Measurements from ENCODE around the gene FAM227A.
A peak's percentile ranks its signal among the peaks of the same experiment; 100 is the strongest.
"Not testable (repeated sequence)": the region's sequence is repeated elsewhere in the genome, so short reads cannot be mapped to it uniquely, and the experiment has no call there.

FAM227A gene

GRCh38 chr22:38657045-38657909 is 1.1 kb upstream of the FAM227A start:
- DNase-seq: peak; percentile 26

DNA sequence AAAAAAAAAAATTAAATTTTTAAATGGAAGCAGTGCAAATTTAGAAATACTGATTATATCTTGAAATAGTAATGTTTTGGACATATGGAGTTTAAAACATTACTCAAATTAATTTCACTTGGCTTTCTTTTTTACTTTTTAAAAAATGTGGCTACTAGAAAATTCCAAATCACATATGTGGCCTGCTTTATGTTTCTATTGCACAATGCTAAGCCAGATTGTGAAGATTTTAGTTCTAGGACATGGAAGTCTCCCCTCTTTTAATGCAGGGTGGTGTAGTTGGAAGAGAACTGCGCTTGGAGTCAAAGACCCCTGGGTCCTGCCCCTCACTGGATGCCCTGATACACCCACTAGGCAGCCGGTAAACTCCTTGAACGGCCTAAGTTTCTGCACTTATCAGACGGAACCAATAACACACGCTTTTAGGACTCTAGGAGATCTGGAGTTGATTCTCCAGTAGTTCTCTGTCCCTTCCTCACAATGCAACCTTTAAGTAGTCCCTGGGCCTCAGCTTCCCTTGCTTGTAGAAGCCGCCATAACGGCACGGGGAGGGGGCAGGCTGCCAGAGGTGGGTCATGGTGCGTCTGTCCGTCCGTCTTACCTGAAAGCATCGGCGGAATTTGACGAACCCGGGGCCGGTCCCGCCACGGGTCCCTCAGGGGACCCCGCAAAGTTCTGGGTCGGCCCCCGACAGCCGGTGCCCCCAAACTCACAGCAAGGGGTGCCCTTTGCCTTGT is 505 bp downstream of the FAM227A start:
- no peak for DNase-seq

DNA sequence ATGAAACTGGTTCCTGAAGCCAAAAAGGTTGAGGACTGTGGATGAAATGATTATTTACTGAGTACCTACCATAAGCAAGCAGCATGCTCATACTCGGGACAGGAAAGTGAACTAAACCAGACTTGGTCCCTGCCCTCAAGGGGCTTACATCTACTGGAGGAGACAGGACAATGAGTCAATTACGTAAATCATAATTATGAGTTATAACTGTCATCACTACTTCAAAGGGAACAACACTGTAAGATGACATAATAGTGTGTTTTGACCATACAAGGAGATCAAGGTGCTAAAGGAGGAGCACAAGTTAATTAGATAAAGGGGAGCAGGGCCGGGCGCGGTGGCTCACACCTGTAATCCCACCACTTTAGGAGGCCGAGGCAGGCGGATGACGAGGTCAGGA is 2.5 kb downstream of the FAM227A start:
- no peak for DNase-seq

DNA sequence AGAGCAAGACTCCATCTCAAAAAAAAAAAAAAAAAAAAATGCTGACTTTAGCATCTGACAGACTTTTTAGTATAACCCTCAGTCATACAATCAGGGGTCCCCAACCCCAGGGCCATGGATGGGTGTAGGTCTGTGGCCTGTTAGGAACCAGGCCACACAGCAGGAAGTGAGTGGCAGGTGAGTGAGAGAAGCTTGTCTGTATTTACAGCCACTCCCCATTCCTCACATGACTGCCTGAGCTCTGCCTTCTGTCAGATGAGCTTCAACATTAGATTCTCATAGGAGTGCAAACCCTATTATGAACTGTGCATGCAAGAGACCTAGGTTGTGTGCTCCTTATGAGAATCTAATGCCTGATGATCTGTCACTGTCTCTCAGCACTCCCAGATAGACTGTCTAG is 3.3 kb downstream of the FAM227A start:
- DNase-seq: peak; percentile 4

DNA sequence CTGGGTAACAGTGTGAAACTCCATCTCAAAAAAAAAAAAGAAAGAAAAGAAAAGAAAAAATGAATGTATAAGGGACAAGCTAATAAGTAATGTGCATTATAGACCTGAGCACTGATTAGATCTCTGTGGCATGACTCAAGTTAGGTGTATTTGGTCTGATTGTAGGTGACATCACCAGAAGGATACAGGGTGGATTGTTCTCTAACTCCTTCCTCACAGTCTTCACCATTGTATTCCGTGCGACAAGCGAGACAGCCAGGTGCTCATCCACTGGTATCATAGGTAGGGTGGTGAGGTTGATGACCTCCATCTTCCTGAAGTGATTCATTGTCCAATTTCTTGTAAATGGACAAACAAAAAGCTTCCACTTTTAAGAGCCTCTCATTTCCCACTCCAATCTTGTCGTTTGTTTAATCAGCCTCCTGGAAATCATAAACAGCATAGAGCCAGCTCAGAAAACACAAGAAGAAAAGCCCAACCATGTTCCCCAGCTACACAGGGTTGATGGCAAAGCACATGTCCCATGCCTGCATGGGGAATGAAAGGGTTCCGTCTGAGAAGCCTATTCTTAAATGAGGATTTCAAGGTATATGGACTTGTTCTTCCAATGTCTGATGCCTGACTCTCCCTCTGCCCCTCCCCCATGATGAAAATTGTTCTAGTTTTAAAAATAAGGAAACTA is 6.2 kb downstream of the FAM227A start:
- no peak for DNase-seq

DNA sequence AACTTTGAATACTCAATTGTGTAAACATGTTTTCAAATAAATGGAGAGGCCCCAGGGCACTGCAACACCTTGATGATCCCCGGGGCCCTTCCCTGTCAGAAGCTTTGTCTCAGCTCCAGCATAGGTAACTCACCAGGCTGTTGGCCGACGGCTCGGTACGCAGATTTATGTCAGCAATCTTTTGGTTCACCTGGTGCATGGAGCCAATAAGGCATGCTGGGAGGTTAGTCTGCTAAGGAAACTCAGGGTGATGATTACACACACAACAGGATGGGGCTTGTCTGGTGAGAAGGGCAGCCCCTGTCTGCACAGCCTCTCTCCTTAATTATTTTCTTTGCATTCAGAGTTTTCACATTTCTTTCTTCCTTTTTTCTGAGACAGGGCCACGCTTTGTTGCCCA is 10.8 kb downstream of the FAM227A start:
- no peak for DNase-seq

DNA sequence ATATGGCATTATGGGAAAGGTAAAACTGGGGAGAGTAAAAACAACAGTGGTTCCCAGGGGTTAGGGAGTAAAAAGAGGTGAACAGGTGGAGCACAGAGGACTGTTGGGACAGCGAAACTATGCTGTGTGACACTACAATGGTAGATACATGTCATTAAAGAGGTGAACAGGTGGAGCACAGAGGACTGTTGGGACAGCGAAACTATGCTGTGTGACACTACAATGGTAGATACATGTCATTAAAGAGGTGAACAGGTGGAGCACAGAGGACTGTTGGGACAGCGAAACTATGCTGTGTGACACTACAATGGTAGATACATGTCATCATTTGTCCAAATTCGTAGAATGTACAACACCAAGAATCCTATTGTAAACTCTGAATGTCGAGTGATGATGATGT is 11.9 kb downstream of the FAM227A start:
- DNase-seq: not testable (repeated sequence)

DNA sequence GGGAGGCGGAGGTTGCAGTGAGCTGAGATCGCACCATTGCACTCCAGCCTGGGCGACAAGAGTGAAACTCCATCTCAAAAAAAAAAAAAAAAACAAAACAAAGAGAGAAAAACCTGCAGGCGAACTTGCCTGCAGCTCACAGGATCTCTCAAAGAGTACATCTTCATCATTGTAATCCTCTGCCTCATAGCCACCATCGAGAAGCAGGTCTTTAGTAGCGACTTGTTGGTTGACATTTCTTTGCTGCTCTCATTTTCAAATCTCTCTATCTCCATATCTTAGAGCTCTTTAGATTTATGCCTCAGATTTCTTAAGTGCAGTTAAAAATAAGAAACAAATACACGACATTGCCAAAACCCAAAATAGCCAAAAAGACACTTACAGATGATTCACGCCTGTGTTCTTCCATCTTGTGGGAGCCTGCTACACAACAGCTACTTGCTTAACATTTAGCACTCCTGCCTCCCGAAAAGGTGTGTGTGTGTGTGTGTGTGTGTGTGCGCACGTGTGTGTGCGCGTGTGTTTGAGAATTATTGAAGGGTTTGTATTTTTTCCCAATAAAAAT is 14.6 kb downstream of the FAM227A start:
- DNase-seq: no peak

DNA sequence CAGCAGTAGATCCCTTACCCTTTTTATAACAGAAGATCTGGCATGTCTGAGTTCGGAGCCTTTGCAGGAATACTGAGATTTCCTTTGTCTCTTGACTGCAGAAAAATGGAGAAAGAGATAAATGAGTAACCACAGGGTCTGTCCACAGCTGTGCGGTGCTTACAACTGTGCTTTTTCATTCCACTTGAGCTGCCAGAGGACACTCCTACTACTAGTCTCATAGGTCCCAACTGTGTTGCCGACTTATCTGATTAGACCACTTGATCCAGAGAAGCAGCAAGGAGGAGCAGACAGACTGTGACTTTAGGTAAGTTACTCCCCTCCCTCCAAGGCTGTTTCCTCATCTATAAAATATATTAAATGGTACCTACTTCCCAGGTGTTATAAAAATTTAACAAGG is 17.5 kb downstream of the FAM227A start:
- DNase-seq: no peak

- DNase-seq: no peak
Observed at GRCh38 chr22:38638216-38638615, 18.0 kb downstream of the FAM227A start.

- DNase-seq: no peak
Observed at GRCh38 chr22:38632528-38632927, 23.7 kb downstream of the FAM227A start.

DNA sequence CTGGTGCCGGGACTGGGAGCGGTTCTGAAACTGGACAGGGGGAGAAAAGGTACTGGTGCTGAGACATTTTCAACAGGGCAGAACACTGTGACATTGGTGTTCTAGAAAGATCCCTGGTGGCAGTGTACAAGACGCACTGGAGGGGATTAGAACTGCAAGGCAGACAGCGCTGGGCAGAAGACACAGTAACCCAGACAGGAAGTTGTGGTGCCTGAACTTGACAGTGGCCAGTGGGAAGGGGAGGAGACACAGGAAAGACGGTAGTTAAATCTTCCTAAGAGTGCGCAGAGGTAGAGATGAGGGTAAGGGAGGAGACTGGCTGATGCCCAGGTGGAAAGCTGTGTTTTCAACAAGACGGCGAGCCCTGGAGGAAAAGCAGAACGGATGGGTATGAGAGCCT is 24.5 kb downstream of the FAM227A start:
- DNase-seq: no peak

GRCh38 chr22:38629108-38629507 is 27.1 kb downstream of the FAM227A start:
- DNase-seq: no peak

DNA sequence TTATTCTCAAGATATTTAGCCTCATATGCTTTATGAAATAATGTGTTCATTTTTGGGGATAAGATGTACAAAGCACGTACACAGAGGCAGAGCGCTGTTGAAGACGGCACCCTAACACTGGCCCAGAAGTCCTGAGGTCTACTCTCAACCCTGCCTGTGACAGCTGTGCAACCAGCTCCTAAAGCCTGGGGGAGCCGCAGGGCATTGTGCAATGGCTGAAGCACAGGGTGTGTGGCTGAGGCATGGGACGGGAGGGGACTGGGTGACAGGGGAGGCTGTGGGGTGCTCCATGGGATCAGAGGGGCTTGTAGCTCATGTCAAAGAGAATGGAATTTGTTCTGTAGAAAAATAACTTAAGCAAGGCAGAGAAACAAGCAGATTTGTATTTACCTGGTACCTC is 27.7 kb downstream of the FAM227A start:
- DNase-seq: no peak

- DNase-seq: no peak
Observed at GRCh38 chr22:38623351-38623750, 32.8 kb downstream of the FAM227A start.

DNA sequence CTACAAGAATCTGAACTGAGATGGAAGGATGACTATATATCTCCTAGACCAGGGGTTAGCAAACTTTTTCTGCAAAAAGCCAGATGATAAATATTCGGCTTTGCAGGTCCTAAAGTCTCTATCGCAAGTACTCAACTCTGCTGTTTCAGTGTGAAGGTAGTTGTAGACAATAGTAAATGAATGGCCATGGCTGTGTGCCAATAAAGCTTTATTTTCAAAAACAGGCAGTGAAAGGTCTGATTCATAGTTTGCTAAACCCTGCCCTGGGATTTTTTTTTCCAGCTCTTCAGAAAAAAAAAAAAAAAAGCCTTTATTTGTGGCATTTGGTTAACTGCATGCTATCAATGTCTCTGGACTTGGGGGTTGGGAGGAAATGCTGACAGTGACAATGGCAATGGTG is 37.5 kb downstream of the FAM227A start:
- no peak for DNase-seq

- no peak for DNase-seq
Observed at GRCh38 chr22:38618258-38618657, 37.9 kb downstream of the FAM227A start.

- DNase-seq: not testable (repeated sequence)
Observed at GRCh38 chr22:38615064-38615405, 41.2 kb downstream of the FAM227A start.

DNA sequence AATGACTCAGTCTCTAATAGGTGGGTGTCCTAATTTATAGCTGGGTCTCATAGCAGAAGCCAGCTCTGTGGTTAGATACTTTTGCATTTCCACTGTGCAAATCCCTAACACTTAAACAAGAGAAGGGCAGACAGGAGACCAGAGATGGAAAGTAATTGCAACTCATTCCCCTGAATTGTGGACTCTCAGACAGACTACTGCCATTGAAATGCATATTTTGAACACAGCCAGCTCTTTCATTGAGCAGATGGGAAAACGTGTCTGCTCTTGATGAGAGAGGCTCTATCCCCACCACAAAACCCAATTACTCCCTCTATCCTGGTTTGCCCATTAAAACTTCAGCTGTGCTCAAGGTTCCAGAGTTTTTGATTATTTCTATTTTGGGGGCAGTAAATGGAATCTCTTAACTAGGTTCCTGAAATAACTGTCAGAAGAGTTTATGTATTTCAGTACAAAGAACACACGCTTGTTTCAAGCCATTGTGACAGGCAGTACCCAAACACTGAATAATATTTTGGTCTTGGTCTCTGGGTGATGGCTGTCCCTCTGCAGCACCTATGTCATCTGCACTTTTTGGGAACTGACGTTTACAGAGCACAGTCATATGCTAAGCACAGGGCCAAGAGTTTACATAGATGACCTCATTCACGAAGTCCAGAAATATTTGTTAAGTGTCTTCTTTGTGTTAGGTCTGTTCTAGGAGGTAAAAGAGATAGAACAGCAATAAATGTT is 41.7 kb downstream of the FAM227A start:
- DNase-seq: no peak

DNA sequence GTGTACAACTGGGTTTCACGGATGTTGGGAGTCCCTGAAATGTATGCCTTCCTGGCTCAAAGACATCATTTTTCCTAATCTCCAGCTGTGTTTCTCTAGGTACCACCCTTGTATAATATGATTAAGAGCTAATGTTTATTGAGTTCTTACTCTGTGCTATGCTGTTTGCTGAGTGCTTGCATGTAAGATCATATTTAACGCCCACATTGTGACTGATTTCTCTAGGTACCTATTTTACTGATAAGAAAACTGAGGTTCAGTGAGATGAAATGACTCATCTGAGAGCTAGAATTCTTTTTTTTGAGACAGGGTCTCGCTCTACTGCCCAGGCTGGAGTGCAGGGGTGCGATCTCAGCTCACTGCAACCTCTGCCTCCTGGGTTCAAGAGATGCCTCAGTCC is 42.6 kb downstream of the FAM227A start:
- no peak for DNase-seq

GRCh38 chr22:38612217-38613006 is 43.8 kb downstream of the FAM227A start:
- DNase-seq: no peak

- DNase-seq: no peak
Observed at GRCh38 chr22:38611559-38611958, 44.6 kb downstream of the FAM227A start.
